ENCODE data around the gene COPE. TPM values are rescaled to one million over a fixed set of nuclear protein-coding genes. Genes with fewer than 3 reads are reported as not detected.

Gene COPE
- total RNA-seq, 6 donors from 2014 or later, result 124 to 250 (median 191) TPM

DNA sequence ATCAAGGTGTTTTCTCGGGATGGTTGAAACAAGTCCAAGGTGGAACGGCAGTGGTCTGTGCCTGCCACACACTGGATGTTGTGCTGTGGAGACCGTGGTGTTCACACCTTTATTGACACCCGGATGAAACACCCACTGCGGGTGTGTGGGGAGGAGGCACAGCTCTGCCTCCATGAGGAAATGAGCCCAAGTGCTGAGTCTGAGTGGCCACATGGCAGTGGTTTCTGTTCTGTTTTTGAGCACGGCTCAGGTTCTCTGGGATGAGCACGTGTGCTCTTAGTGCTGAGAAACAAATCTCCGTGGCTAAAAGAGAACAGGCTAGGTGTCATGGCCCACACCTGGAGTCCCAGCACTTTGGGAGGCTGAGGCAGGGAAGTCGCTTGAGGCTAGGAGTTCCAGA lies 58.0 kb downstream of the COPE start:
- Histone ChIP-seq H3K9me3 (no peaks in the 10 kb centered on the region), H3K27me3 (no peaks in the 10 kb centered on the region), H3K27ac (no peak overlapping the region), H3K36me3 (peaks cover 77 to 100% (median 98%) of the 10 kb centered on the region in 4 donors), H3K4me1 (peaks cover 0 to 9% (median 8%) of the 10 kb centered on the region in 4 donors), H3K4me3 (no peak overlapping the region)
- no peak for ATAC-seq (ENCODE audit: low FRiP score in 2 of 2)
- 78 to 92% methylated on average over 8 to 9 of the region's 9 CpGs for WGBS, 2 donors
- DNase-seq, result no peak
- TF ChIP-seq POLR2AphosphoS5 (IDR thresholded peaks at IDR 0.05) (no peak), EP300 (IDR thresholded peaks at IDR 0.05) (no peak), POLR2A (IDR thresholded peaks at IDR 0.05) (no peak)
- TF ChIP-seq, protein P1, sequence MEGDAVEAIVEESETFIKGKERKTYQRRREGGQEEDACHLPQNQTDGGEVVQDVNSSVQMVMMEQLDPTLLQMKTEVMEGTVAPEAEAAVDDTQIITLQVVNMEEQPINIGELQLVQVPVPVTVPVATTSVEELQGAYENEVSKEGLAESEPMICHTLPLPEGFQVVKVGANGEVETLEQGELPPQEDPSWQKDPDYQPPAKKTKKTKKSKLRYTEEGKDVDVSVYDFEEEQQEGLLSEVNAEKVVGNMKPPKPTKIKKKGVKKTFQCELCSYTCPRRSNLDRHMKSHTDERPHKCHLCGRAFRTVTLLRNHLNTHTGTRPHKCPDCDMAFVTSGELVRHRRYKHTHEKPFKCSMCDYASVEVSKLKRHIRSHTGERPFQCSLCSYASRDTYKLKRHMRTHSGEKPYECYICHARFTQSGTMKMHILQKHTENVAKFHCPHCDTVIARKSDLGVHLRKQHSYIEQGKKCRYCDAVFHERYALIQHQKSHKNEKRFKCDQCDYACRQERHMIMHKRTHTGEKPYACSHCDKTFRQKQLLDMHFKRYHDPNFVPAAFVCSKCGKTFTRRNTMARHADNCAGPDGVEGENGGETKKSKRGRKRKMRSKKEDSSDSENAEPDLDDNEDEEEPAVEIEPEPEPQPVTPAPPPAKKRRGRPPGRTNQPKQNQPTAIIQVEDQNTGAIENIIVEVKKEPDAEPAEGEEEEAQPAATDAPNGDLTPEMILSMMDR (IDR thresholded peaks at IDR 0.05), result no peak

DNA sequence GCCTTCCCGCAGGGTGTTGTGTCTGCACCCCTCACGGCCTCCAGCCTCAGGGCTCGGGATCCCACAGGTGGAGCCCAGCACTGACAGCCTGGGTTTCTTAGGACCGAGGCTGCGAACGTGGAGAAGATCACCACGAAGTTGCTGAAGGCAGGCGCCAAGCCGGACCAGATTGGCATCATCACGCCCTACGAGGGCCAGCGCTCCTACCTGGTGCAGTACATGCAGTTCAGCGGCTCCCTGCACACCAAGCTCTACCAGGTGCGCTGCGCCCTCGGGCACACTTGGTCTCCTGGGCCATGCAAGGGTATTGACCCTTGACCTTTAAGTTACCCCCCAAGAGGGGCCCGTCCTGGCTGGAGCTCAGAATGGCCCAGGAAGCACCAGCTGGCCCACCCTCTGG lies 58.5 kb downstream of the COPE start:
- no peak for TF ChIP-seq POLR2AphosphoS5 (IDR thresholded peaks at IDR 0.05)
- TF ChIP-seq, protein P1 (IDR thresholded peaks at IDR 0.05), result no peak
- Histone ChIP-seq H3K27ac (no peak overlapping the region), H3K36me3 (peaks cover 77 to 100% (median 98%) of the 10 kb centered on the region in 4 donors), H3K4me3 (no peak overlapping the region), H3K27me3 (no peaks in the 10 kb centered on the region), H3K9me3 (no peaks in the 10 kb centered on the region), H3K4me1 (peaks cover 0 to 9% (median 8%) of the 10 kb centered on the region in 4 donors)
- WGBS, 2 donors, result 89 to 90% methylated on average over 11 to 14 of the region's 17 CpGs
- ATAC-seq (ENCODE audit: low FRiP score in 2 of 2) (no peak), DNase-seq (no peak)

DNA sequence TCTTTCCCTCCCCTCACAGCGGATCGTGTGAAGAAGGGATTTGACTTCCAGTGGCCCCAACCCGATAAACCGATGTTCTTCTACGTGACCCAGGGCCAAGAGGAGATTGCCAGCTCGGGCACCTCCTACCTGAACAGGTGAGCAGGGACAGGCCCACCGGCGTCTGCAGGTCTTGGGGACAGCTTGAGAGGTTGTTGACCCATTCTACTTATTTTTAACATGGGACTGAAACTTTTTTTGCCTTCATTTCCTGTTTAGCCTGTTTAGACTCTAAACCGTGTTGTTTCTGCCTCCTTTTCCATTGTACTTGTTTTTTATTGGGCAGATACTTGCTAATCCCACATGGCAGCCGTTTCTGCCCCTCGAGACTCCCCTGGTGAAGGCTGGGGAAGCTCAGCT lies 58.9 kb downstream of the COPE start:
- no peak for TF ChIP-seq EP300 (IDR thresholded peaks at IDR 0.05)
- no peaks in the 10 kb centered on the region for H3K27me3 ChIP-seq
- H3K27ac ChIP-seq, result peak overlapping the region in 1 of 4 donors; percentile 18
- H3K4me3 ChIP-seq, result no peak overlapping the region
- peaks cover 0 to 9% (median 8%) of the 10 kb centered on the region in 4 donors for H3K4me1 ChIP-seq
- 69 to 85% methylated on average over 11 of the region's 11 CpGs for WGBS, 2 donors
- ATAC-seq (ENCODE audit: low FRiP score in 2 of 2) (no peak), DNase-seq (no peak)
- H3K9me3 ChIP-seq, result no peaks in the 10 kb centered on the region
- peaks cover 77 to 100% (median 98%) of the 10 kb centered on the region in 4 donors for H3K36me3 ChIP-seq

DNA sequence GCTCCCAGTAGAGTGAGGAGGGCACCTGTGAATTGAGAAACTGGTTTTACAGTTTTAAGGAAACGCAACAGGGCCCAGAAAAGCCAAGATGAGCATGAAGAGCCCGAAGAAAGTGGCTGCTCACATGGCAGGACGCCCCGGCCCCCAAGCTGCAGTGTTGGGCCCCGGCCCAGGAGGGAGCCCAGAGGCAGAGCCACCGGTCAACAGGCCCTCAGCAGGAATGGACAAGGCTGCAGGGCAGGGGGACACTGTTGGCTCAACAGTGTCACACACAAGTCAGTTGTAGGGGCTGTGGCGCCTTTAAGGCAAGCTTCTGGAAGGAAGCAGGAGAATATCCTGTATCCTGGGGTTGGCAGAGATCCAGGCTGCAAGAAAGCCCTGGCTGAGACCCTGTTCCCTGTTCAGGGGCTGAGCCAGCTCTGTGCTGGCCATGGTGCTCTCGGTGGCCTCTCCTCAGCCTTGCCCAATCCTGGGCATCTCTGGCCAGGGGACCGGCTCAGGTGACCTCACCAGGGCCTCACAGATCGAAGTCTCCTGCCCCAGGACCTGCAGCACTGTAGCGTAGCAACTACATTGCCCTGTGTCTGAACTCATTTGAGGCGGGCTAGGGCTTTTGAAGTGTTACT lies 59.4 kb downstream of the COPE start:
- WGBS, 2 donors, result 67 to 82% methylated on average over 3 to 12 of the region's 12 CpGs
- H3K4me1 ChIP-seq, result peaks cover 0 to 9% (median 8%) of the 10 kb centered on the region in 4 donors
- TF ChIP-seq EP300 (IDR thresholded peaks at IDR 0.05), result no peak
- TF ChIP-seq POLR2A (IDR thresholded peaks at IDR 0.05), result no peak
- TF ChIP-seq, protein P1 (IDR thresholded peaks at IDR 0.05), result no peak
- TF ChIP-seq POLR2AphosphoS5 (IDR thresholded peaks at IDR 0.05), result no peak
- H3K4me3 ChIP-seq, result no peak overlapping the region
- no peak for ATAC-seq (ENCODE audit: low FRiP score in 2 of 2)
- peaks cover 77 to 100% (median 98%) of the 10 kb centered on the region in 4 donors for H3K36me3 ChIP-seq
- peak in 1 of 2 donors; percentile 57 for DNase-seq
- H3K27ac ChIP-seq, result peak overlapping the region in 2 of 4 donors; percentile 18 to 35
- H3K27me3 ChIP-seq, result no peaks in the 10 kb centered on the region
- H3K9me3 ChIP-seq, result no peaks in the 10 kb centered on the region

DNA sequence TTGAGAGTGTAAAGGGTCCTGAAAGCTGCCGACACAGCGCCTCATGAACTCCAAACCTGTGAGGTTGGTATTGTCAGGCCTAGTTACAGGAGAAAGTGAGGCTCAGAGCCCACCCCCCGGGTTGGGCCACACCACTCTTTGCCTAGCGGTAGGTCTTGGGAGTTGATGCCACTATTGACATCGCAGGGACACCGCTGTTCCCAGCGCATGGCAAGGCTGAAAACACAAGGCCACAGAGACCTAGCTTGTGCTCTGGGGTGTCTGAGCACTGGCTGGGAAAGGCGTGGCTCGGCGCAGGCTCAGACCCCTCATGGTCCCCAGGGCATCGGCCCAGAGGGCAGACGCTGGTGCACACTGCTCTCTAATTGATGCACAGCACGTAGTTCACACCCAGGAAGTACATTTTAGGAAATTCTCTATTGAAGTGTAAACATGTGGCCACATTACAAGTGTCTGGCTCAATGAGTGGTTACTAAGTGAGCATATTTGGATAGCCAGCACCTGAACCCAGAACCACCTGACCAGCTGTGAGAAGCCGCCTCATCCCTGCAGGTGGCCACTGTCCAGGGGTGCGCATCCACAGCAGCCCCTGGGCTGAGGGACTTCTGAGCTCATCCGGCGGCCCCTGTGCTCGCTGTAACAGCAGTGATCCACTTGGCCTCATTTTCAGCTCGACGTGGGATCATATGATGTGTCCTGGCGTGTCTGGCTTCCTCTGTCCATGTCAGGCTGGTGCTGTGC lies 60.1 kb downstream of the COPE start:
- DNase-seq (peak in 1 of 2 donors; percentile 42), ATAC-seq (ENCODE audit: low FRiP score in 2 of 2) (no peak)
- H3K4me3 ChIP-seq, result no peak overlapping the region
- H3K27me3 ChIP-seq, result no peaks in the 10 kb centered on the region
- H3K27ac ChIP-seq, result peak overlapping the region in 1 of 4 donors; percentile 35
- TF ChIP-seq, protein P1 (IDR thresholded peaks at IDR 0.05), result no peak
- TF ChIP-seq POLR2AphosphoS5 (IDR thresholded peaks at IDR 0.05) (no peak), POLR2A (IDR thresholded peaks at IDR 0.05) (no peak), EP300 (IDR thresholded peaks at IDR 0.05) (no peak)
- H3K4me1 ChIP-seq, result peaks cover 0 to 9% (median 8%) of the 10 kb centered on the region in 4 donors
- 86 to 94% methylated on average over 12 to 21 of the region's 21 CpGs for WGBS, 2 donors
- H3K9me3 ChIP-seq, result no peaks in the 10 kb centered on the region
- H3K36me3 ChIP-seq, result peaks cover 77 to 100% (median 99%) of the 10 kb centered on the region in 4 donors
